A549 (cell line): ENCODE data around the gene CST1.
"Not testable (repeated sequence)": the region's sequence is repeated elsewhere in the genome, so short reads cannot be mapped to it uniquely, and the experiment has no call there.

Source experiments
- JUNB ChIP-seq: fragments of >200 bp; sonication (Bioruptor Twin); formaldehyde crosslinking; IDR thresholded peaks from 2 replicates; pipeline ENCODE4 v1.6.1; 2016
- TF ChIP-seq, protein P1 (sequence below): fragments of >200 bp; sonication (Bioruptor Twin); formaldehyde crosslinking; IDR thresholded peaks from 3 replicates; pipeline ENCODE4 v1.5.1; 2016

DNA sequence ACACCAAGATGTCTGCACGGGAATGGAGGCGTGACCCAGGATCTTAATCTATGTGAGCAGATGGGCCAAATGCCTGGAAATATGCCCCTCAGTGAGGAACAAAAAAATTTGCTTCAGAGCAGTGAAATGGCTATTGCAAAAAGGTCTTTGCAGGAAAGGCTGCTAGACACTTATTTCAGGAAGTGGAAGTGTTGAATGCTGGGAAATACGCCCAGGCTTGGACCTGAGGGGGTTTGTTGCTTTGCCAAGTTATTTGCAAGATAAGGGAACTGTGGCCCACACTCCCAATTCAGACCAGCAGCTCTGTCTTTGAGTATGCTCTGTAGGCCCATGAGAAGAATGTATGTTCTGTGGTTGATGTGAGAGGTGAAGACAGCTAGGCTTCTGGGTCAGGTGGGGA lies 15.3 kb downstream of the CST1 start:
- not testable (repeated sequence) for TF ChIP-seq JUNB
- TF ChIP-seq, protein P1, sequence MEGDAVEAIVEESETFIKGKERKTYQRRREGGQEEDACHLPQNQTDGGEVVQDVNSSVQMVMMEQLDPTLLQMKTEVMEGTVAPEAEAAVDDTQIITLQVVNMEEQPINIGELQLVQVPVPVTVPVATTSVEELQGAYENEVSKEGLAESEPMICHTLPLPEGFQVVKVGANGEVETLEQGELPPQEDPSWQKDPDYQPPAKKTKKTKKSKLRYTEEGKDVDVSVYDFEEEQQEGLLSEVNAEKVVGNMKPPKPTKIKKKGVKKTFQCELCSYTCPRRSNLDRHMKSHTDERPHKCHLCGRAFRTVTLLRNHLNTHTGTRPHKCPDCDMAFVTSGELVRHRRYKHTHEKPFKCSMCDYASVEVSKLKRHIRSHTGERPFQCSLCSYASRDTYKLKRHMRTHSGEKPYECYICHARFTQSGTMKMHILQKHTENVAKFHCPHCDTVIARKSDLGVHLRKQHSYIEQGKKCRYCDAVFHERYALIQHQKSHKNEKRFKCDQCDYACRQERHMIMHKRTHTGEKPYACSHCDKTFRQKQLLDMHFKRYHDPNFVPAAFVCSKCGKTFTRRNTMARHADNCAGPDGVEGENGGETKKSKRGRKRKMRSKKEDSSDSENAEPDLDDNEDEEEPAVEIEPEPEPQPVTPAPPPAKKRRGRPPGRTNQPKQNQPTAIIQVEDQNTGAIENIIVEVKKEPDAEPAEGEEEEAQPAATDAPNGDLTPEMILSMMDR: not testable (repeated sequence)
